Vagina (tissue), 2 donors: ENCODE data around the gene HIF1A.

ENCODE experiments used
- POLR2A ChIP-seq, 2 donors: fragments of 450-650 bp; IDR thresholded peaks; one replicate each; pipeline ENCODE4 v1.6.1; 2017; ENCODE audit warnings: antibody characterized with exemption in 2 of 2, mild to moderate bottlenecking in 2 of 2, moderate library complexity in 2 of 2
- TF ChIP-seq, protein P1 (sequence below), 3 experiments: fragments of 450-650 bp in 2 of 3; fragments of 200-600 bp in 1 of 3; sonication (generic) in 1 of 3; IDR thresholded peaks; one replicate each; pipeline ENCODE4 v1.5.1; 2017 to 2019; ENCODE audit warnings: antibody characterized with exemption in 3 of 3, mild to moderate bottlenecking in 2 of 3, moderate library complexity in 2 of 3

DNA sequence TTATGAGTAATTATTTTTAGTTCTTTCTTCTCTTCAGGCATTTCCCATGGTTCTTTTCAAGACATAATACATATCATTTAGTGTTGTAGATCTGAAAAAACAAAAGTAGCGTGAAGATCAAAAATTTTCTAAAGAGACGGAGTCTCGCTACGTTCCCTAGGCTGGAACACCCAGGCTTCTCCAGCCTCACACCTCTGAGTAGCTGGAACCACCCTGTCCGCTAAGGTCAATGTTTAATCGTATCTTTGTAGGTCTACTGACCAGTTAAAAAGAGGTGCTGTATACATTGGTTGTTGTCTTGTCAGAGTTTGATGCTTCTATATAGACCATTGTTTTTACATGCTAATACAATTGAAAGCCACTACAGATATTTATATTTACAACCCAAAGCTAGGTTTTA, 1.3 kb upstream of the HIF1A start:
- TF ChIP-seq, protein P1, sequence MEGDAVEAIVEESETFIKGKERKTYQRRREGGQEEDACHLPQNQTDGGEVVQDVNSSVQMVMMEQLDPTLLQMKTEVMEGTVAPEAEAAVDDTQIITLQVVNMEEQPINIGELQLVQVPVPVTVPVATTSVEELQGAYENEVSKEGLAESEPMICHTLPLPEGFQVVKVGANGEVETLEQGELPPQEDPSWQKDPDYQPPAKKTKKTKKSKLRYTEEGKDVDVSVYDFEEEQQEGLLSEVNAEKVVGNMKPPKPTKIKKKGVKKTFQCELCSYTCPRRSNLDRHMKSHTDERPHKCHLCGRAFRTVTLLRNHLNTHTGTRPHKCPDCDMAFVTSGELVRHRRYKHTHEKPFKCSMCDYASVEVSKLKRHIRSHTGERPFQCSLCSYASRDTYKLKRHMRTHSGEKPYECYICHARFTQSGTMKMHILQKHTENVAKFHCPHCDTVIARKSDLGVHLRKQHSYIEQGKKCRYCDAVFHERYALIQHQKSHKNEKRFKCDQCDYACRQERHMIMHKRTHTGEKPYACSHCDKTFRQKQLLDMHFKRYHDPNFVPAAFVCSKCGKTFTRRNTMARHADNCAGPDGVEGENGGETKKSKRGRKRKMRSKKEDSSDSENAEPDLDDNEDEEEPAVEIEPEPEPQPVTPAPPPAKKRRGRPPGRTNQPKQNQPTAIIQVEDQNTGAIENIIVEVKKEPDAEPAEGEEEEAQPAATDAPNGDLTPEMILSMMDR (IDR thresholded peaks at IDR 0.05), result no peak
- no peak for TF ChIP-seq POLR2A (IDR thresholded peaks at IDR 0.05)
